ENCODE measurements around the gene DDRGK1. TPM values are rescaled to one million over a fixed set of nuclear protein-coding genes. Genes with fewer than 3 reads are reported as not detected.

DDRGK1 gene
- total and polyA plus RNA-seq, 8 donors: 2.3 to 108 (median 52.4) TPM

GRCh38 chr20:3162080-3162611 lies 42.3 kb downstream of the DDRGK1 start:
- Histone ChIP-seq H3K4me3 (no peak overlapping the region), H3K27me3 (peaks cover 0 to 6% (median 0%) of the 10 kb centered on the region in 3 donors), H3K4me1 (peaks cover 18 to 49% (median 38%) of the 10 kb centered on the region in 4 donors), H3K27ac (peak overlapping the region in 1 of 5 donors; percentile 16), H3K9me3 (no peaks in the 10 kb centered on the region), H3K36me3 (peaks cover 0 to 5% (median 2%) of the 10 kb centered on the region in 4 donors)
- 26 to 43% (median 39%) methylated on average over 11 of the region's 11 CpGs for WGBS, 5 donors
- intact Hi-C loops (cut with DNase I; ENCODE audit: low total_unique reads): no loop called here
- TF ChIP-seq EP300 (IDR thresholded peaks at IDR 0.05) (no peak), POLR2AphosphoS5 (IDR thresholded peaks at IDR 0.05) (no peak), POLR2A (IDR thresholded peaks at IDR 0.05) (no peak)
- TF ChIP-seq, protein P1, sequence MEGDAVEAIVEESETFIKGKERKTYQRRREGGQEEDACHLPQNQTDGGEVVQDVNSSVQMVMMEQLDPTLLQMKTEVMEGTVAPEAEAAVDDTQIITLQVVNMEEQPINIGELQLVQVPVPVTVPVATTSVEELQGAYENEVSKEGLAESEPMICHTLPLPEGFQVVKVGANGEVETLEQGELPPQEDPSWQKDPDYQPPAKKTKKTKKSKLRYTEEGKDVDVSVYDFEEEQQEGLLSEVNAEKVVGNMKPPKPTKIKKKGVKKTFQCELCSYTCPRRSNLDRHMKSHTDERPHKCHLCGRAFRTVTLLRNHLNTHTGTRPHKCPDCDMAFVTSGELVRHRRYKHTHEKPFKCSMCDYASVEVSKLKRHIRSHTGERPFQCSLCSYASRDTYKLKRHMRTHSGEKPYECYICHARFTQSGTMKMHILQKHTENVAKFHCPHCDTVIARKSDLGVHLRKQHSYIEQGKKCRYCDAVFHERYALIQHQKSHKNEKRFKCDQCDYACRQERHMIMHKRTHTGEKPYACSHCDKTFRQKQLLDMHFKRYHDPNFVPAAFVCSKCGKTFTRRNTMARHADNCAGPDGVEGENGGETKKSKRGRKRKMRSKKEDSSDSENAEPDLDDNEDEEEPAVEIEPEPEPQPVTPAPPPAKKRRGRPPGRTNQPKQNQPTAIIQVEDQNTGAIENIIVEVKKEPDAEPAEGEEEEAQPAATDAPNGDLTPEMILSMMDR (IDR thresholded peaks at IDR 0.05): no peak
- peak; percentile 42 to 49 for DNase-seq

- Histone ChIP-seq H3K9me3 (no peaks in the 10 kb centered on the region), H3K4me3 (no peak overlapping the region), H3K27me3 (no peaks in the 10 kb centered on the region), H3K27ac (no peak overlapping the region), H3K4me1 (peaks cover 25 to 52% (median 41%) of the 10 kb centered on the region in 4 donors), H3K36me3 (peaks cover 0 to 5% (median 2%) of the 10 kb centered on the region in 4 donors)
- intact Hi-C loops (cut with DNase I; ENCODE audit: low total_unique reads): no loop called here
- DNase-seq: peak in 1 of 2 donors; percentile 9
- no peak for TF ChIP-seq POLR2AphosphoS5 (IDR thresholded peaks at IDR 0.05)
- TF ChIP-seq EP300 (IDR thresholded peaks at IDR 0.05): no peak
- no peak for TF ChIP-seq POLR2A (IDR thresholded peaks at IDR 0.05)
- TF ChIP-seq, protein P1 (IDR thresholded peaks at IDR 0.05): no peak
- WGBS, 5 donors: 71 to 76% (median 73%) methylated on average over 5 of the region's 5 CpGs
Observed at GRCh38 chr20:3161316-3162079, 43.0 kb downstream of the DDRGK1 start.

DNA sequence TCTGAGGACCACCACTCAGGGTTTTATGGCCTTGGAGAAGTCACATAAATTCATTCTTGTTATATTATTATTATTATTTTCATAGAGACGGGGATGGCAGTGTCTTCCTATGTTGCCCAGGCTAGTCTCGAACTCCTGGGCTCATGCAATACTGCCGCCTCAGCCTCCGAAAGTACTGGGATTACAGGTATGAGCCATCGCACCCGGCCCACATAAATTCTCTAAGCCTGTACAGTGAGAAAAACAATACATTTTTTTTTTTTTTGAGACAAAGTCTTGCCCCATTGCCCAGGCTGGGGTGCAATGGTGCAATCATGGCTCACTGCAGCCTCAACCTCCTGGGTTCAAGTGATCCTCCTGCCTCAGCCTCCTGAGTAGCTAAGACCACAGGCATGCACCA lies 44.1 kb downstream of the DDRGK1 start:
- Histone ChIP-seq H3K4me3 (peak overlapping the region; percentile 79 to 97 (median 88)), H3K9me3 (no peaks in the 10 kb centered on the region), H3K4me1 (peaks cover 28 to 56% (median 42%) of the 10 kb centered on the region in 4 donors), H3K27ac (peak overlapping the region in 3 of 5 donors; percentile 85 to 91 (median 90)), H3K36me3 (peaks cover 0 to 5% (median 2%) of the 10 kb centered on the region in 4 donors), H3K27me3 (no peaks in the 10 kb centered on the region)
- intact Hi-C loops (cut with DNase I; ENCODE audit: low total_unique reads): no loop called here
- no peak for TF ChIP-seq POLR2A (IDR thresholded peaks at IDR 0.05)
- TF ChIP-seq, protein P1 (IDR thresholded peaks at IDR 0.05): no peak
- no peak for TF ChIP-seq POLR2AphosphoS5 (IDR thresholded peaks at IDR 0.05)
- TF ChIP-seq EP300 (IDR thresholded peaks at IDR 0.05): no peak
- DNase-seq: no peak
- 93 to 97% (median 95%) methylated on average over 6 of the region's 6 CpGs for WGBS, 5 donors

- Histone ChIP-seq H3K36me3 (peaks cover 0 to 14% (median 13%) of the 10 kb centered on the region in 4 donors), H3K9me3 (no peaks in the 10 kb centered on the region), H3K27me3 (no peaks in the 10 kb centered on the region), H3K27ac (peak overlapping the region in 4 of 5 donors; percentile 85 to 91 (median 88)), H3K4me3 (peak overlapping the region; percentile 79 to 97 (median 88)), H3K4me1 (peaks cover 28 to 60% (median 44%) of the 10 kb centered on the region in 4 donors)
- 1 to 2% (median 1%) methylated on average over 10 of the region's 10 CpGs for WGBS, 5 donors
- intact Hi-C loops (cut with DNase I; ENCODE audit: low total_unique reads): no loop called here
- peak in 1 of 2 donors; percentile 35 for DNase-seq
- TF ChIP-seq POLR2AphosphoS5 (IDR thresholded peaks at IDR 0.05) (no peak), POLR2A (IDR thresholded peaks at IDR 0.05) (no peak), EP300 (IDR thresholded peaks at IDR 0.05) (no peak)
- TF ChIP-seq, protein P1 (IDR thresholded peaks at IDR 0.05): no peak
Observed at GRCh38 chr20:3158968-3159431, 45.5 kb downstream of the DDRGK1 start.
